ENCODE measurements around the gene FUT4.
A peak's percentile ranks its signal among the peaks of the same experiment; 100 is the strongest.
"Not testable (repeated sequence)": the region's sequence is repeated elsewhere in the genome, so short reads cannot be mapped to it uniquely, and the experiment has no call there.

Gene FUT4

GRCh38 chr11:94533696-94534630 is 9.8 kb upstream of the FUT4 start:
- no peak for DNase-seq (ENCODE audit: low spot score)

- no peak for DNase-seq (ENCODE audit: low spot score)
Measured at GRCh38 chr11:94536386-94536785, 7.3 kb upstream of the FUT4 start.

DNA sequence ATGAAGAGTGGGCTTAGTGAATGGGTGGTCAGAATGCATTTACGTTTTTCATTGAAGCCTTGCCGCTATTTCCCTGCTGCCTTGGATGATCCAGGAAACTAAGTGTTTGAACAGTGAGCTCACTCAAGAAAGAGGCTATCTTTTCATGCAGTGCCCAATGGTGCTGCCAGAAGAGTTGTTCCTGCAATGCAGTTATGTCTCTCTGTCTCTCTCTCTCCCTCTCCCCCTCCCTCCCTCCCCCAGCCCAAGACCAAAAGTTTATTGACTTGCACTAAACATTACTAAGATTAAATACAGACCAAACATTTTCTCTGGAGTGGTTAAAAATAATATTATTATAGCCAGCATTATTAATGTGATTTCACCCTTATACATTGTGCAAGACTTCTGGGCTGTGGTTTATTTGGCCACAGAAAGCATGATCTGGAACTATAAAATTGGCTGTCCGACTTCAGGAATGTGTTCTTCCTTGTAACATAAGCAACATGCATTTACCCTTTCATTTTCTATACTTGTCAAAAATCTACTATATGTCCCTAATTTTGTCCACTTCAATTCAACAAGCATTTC is 6.6 kb upstream of the FUT4 start:
- no peak for DNase-seq (ENCODE audit: low spot score)

GRCh38 chr11:94539420-94539819 is 4.3 kb upstream of the FUT4 start:
- DNase-seq (ENCODE audit: low spot score): peak; percentile 36

DNA sequence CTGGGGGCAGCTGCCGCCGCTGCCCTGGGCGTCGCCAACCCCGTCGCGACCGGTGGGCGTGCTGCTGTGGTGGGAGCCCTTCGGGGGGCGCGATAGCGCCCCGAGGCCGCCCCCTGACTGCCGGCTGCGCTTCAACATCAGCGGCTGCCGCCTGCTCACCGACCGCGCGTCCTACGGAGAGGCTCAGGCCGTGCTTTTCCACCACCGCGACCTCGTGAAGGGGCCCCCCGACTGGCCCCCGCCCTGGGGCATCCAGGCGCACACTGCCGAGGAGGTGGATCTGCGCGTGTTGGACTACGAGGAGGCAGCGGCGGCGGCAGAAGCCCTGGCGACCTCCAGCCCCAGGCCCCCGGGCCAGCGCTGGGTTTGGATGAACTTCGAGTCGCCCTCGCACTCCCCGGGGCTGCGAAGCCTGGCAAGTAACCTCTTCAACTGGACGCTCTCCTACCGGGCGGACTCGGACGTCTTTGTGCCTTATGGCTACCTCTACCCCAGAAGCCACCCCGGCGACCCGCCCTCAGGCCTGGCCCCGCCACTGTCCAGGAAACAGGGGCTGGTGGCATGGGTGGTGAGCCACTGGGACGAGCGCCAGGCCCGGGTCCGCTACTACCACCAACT is 1.0 kb downstream of the FUT4 start:
- DNase-seq (ENCODE audit: low spot score): peak; percentile 20

DNA sequence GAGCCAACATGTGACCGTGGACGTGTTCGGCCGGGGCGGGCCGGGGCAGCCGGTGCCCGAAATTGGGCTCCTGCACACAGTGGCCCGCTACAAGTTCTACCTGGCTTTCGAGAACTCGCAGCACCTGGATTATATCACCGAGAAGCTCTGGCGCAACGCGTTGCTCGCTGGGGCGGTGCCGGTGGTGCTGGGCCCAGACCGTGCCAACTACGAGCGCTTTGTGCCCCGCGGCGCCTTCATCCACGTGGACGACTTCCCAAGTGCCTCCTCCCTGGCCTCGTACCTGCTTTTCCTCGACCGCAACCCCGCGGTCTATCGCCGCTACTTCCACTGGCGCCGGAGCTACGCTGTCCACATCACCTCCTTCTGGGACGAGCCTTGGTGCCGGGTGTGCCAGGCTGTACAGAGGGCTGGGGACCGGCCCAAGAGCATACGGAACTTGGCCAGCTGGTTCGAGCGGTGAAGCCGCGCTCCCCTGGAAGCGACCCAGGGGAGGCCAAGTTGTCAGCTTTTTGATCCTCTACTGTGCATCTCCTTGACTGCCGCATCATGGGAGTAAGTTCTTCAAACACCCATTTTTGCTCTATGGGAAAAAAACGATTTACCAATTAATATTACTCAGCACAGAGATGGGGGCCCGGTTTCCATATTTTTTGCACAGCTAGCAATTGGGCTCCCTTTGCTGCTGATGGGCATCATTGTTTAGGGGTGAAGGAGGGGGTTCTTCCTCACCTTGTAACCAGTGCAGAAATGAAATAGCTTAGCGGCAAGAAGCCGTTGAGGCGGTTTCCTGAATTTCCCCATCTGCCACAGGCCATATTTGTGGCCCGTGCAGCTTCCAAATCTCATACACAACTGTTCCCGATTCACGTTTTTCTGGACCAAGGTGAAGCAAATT is 1.8 kb downstream of the FUT4 start:
- DNase-seq (ENCODE audit: low spot score): no peak

DNA sequence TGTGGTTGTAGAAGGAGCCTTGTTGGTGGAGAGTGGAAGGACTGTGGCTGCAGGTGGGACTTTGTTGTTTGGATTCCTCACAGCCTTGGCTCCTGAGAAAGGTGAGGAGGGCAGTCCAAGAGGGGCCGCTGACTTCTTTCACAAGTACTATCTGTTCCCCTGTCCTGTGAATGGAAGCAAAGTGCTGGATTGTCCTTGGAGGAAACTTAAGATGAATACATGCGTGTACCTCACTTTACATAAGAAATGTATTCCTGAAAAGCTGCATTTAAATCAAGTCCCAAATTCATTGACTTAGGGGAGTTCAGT is 2.4 kb downstream of the FUT4 start:
- DNase-seq (ENCODE audit: low spot score): no peak

DNA sequence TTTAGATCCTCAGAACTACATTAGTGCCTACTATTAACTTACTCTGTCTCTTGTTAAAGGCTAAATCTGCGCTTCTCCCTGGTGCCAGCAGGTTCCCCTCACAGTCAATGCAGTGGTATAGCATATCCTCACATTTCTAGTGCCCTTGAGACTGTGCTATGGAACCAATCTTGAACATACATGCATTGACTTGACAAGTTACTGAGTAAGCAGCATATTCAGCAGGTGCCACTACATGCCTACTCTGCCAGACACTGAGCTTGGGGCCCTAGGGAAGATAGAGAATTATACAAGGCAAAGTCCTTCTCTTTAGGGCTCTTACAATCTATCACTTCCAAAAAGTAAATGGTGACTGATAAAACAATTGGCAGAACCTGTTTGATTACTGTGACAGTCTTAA is 3.2 kb downstream of the FUT4 start:
- DNase-seq (ENCODE audit: low spot score): peak; percentile 16

GRCh38 chr11:94549146-94549545 is 5.4 kb downstream of the FUT4 start:
- no peak for DNase-seq (ENCODE audit: low spot score)

- DNase-seq (ENCODE audit: low spot score): no peak
Measured at GRCh38 chr11:94550513-94550912, 6.8 kb downstream of the FUT4 start.

DNA sequence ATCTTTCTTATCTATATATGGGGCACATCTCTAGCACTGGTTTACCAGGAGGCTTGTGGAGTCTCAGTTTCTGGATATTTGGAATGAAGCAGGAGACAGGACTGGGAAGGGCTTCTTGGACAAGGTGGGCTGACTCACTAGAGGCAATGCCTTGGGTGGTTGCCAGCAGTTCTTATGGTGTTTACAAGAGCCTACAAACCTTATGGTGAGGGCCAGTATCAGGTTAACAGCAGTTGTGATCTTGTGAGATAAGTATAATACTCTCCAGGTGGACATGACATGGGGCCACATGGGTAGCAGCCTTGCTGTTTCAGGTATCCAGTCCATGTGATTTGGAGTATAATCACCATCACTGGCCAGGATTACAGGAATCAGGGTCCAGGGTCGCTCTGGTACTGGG is 10.2 kb downstream of the FUT4 start:
- peak; percentile 63 for DNase-seq (ENCODE audit: low spot score)

DNA sequence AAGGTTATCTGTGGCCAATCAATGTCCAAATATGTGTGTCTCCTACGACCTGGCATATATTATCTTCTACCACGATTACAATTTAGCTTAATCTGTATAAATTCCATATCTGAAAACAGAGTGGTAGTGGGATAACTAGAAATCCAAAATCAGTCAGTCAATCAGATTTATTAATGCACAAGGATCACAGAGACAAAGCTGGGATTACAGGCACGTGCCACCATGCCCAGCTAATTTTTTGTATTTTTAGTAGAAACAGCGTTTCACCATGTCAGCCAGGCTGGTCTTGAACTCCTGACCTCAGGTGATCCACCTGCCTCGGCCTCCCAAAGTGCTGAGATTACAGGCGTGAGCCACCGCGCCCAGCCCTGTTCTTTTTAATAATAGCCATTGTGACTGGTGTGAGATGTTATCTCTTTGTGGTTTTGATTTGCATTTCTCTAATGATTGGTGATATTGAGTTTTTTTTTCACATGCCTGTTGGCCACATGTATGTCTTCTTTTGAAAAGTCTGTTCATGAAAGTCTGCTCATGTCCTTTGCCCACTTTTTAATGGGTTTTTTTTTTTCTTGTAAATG is 12.1 kb downstream of the FUT4 start:
- DNase-seq (ENCODE audit: low spot score): not testable (repeated sequence)

GRCh38 chr11:94557421-94557820 is 13.7 kb downstream of the FUT4 start:
- DNase-seq (ENCODE audit: low spot score): no peak

DNA sequence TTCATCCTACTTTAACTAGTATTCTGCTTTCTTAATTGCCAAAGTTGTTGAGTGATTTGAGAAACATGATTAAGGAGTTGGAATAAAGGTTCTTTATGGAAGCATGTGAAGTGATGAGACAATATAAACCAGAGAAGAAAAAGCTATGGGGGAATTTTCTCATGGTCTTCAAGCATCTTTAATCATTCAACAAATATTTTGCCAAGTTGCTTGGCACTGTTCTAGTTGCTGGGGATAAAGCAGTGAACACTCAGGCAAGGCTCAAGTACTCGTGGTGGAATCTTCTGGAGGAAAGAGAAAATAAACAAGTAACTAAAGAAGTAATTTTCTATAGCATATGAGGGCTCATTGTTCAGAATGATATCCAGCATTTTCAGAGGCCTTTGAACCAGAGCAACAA is 14.3 kb downstream of the FUT4 start:
- no peak for DNase-seq (ENCODE audit: low spot score)

DNA sequence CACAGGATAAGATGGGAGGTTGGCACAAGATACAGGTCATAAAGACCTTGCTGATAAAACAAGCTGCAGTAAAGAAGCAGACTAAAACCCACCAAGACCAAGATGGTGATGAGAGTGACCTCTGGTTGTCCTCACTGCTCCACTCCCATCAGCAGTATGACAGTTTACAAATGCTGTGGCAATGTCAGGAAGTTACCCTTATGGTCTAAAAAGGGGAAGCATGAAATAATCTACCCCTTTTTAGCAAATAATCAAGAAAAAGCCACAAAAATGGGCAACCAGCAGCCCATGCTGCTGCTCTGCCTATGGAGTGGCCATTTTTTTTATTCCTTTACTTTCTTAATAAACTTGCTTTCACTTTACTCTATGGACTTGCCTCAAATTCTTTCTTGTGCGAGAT is 14.7 kb downstream of the FUT4 start:
- no peak for DNase-seq (ENCODE audit: low spot score)

DNA sequence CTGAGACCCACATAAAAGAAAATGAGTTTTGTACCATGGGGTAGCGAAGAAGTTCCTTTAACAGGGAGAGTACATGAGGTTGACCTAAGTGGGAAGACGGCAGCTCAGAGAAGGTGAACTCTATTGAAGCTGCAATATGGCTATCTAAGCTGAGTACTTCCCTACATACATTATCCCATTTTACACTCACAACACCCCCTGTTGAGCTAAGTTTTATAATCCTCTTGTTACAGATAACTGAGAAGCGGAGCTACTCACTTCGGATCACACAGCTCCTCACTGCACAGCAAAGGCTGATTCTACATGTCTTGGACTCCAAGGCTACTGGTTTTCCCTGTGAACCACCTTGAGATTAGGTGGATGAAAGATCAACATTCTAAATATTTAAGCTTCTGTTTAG is 15.2 kb downstream of the FUT4 start:
- DNase-seq (ENCODE audit: low spot score): no peak

DNA sequence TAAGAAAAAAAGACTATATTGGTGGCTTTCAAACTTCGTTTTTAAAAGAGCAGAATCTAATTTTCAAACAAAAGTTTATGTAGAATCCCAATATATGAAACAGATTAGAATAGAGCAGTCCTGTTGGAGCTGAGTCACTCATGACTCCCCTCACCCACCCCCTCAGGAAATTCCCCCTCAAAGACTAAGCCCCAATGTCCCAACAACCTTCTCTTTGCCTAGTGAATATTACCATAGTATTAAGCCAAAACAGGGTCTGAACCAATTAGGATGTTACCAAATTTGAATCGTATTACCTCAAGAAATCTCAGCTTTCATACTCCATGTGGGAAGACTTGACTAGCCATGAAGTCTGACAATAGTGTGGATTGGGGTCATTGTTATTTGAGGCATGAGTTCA is 15.6 kb downstream of the FUT4 start:
- DNase-seq (ENCODE audit: low spot score): no peak

DNA sequence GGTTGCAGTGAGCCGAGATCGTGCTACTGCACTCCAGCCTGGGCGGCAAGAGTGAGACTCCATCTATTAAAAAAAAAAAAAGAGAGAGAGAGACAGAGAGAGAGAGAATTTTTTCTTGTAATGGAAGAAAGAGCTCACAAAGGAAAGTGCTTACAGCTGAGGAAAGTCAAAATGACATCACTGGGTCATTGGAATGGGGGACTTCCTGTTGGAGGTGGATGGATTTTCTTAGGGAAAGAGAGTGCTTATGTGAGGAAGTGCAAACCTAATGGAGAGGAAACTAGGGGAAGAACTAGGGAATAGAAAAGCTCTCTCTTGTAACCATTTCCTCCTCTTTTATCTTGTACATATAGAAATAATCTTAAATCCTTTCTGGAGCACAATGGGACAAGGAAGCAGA is 17.1 kb downstream of the FUT4 start:
- DNase-seq (ENCODE audit: low spot score): peak; percentile 48

- peak; percentile 74 for DNase-seq (ENCODE audit: low spot score)
Measured at GRCh38 chr11:94563176-94563847, 19.6 kb downstream of the FUT4 start.

DNA sequence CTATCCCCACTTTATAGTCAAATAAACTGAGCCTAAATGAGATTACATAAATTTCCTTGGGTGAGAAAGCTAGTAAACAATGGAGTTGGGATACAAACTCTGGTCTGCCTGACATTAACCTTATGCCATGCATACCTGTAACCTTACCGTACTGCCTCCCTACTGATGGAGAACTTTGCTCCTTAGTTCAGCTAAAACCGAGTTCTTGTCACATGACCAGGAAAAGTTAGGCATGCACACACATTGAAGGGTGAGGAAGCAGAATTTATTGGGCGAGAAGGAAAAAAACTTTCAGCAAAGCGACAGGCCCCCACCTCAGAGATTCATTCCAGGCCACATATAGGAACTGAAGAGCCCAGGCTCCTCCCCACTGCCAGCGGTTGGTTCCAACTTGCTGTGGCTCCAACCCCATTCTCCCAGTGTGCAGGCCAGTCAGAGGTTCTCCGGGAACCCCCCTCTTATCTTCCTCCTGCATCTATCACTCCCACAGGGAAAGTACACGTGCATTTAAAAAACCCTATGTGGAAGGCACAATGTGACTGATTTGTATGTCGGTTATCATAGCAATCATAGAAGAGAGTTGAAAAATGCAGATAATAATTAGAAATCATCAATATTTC is 20.2 kb downstream of the FUT4 start:
- no peak for DNase-seq (ENCODE audit: low spot score)

DNA sequence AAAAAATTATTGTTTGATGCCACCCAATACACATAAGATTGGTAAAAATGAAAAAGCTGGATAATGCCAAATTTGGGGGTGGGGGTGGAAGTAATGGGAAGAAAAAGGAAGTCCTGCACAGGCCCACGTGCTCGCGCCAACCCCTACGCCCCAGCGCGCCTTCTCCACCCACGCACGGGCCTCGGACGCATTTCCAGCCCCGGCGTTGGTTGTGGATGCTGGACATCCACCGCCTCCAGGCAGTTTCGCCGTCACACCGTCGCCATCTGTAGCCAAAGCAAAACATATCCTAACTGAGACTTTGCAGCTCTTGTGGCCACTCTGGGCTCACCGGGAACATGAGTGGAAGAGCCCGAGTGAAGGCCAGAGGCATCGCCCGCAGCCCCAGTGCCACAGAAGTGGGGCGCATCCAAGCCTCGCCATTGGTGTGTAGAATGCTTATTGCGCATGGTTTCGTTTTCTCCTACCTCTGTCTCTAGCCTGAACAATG is 23.5 kb downstream of the FUT4 start, which contains the start of gene PIWIL4:
TSS of gene PIWIL4 (plus strand) at position 188 of the 490 bp plus-strand sequence. CDS start at position 339, 151 bp downstream.
- no peak for DNase-seq (ENCODE audit: low spot score)
